ENCODE results near the gene C6orf120. TPM values are rescaled to one million over a fixed set of nuclear protein-coding genes. Genes with fewer than 3 reads are reported as not detected.

The C6orf120 gene
- total RNA-seq, 1 experiment from 2014 or later = 20.6 TPM

- no peak for TF ChIP-seq EZH2 (IDR thresholded peaks at IDR 0.05)
- no peak for TF ChIP-seq EZH2phosphoT487 (IDR thresholded peaks at IDR 0.05; ENCODE audit: borderline replicate concordance)
- TF ChIP-seq CTCF (IDR thresholded peaks at IDR 0.05 in 2 of 3, conservative IDR thresholded peaks at IDR 0.05 in 1 of 3; ENCODE audit: borderline replicate concordance in 1 of 3, insufficient read depth in 1 of 3, low read depth in 2 of 3, low read length in 2 of 3) = no peak
- Histone ChIP-seq H3K36me3 (ENCODE audit: control insufficient read depth in 1 of 2, insufficient read depth in 2 of 2, low read length in 2 of 2) (peaks cover 13 to 21% of the 10 kb centered on the region in 2 experiments; a peak in 2 of 4 replicates), H4K20me1 (ENCODE audit: insufficient read depth) (no peaks in the 10 kb centered on the region), H3K9me2 (ENCODE audit: insufficient read depth) (no peaks in the 10 kb centered on the region), H3K4me1 (ENCODE audit: control insufficient read depth in 1 of 2, insufficient read depth in 2 of 2, low read length in 2 of 2) (no peaks in the 10 kb centered on the region), H3K9ac (ENCODE audit: low read length) (no peak overlapping the region), H2AFZ (ENCODE audit: low read depth, low read length, poor library complexity, severe bottlenecking) (no peak overlapping the region), H3K27me3 (ENCODE audit: insufficient read depth, low read length) (no peaks in the 10 kb centered on the region), H3K4me3 (replicated peaks in 1 of 2; ENCODE audit: low read depth in 1 of 2, low read length in 2 of 2) (no peak overlapping the region), H3K4me2 (ENCODE audit: low read length) (no peak overlapping the region), H3K79me2 (ENCODE audit: insufficient read depth, low read length) (peaks cover 24% of the 10 kb centered on the region), H3K9me3 (ENCODE audit: control insufficient read depth in 1 of 2, insufficient read depth in 1 of 2, low read depth in 1 of 2, low read length in 2 of 2) (no peaks in the 10 kb centered on the region), H3K27ac (ENCODE audit: low read depth, low read length) (no peak overlapping the region)
- ChIA-PET POLR2A (interaction anchor here (0.9 kb wide), 1 partner anchor 13 kb away, joined by 3 read pairs; the partner anchor contains the start of genes C6orf120 and WDR27), CTCF (no interaction called here), RAD21 (ENCODE audit: low non-redundant PET in 1 of 2, low total read pairs in 2 of 2, uncharacterized antibody in 2 of 2, unreplicated experiment in 2 of 2) (no interaction called here)
- intact Hi-C loops (cut with micrococcal nuclease) = no loop called here
- ATAC-seq = no peak
- no peak for DNase-seq (ENCODE audit: low read depth, low spot score)
- BruUV-seq (replicated peaks) = no TSS peak
Measured at GRCh38 chr6:169714595-169714994, 12.7 kb downstream of the C6orf120 start.

GRCh38 chr6:169719117-169719516 lies 17.2 kb downstream of the C6orf120 start:
- intact Hi-C loops (cut with micrococcal nuclease) = no loop called here
- ATAC-seq (no peak), DNase-seq (ENCODE audit: low read depth, low spot score) (no peak)
- ChIA-PET POLR2A (no interaction called here), CTCF (no interaction called here), RAD21 (ENCODE audit: low non-redundant PET in 1 of 2, low total read pairs in 2 of 2, uncharacterized antibody in 2 of 2, unreplicated experiment in 2 of 2) (no interaction called here)
- H3K4me1 ChIP-seq (ENCODE audit: control insufficient read depth in 1 of 2, insufficient read depth in 2 of 2, low read length in 2 of 2) = peaks cover 9 to 15% of the 10 kb centered on the region in 2 experiments; a peak in 3 of 4 replicates
- H3K9me2 ChIP-seq (ENCODE audit: insufficient read depth) = no peaks in the 10 kb centered on the region
- H3K4me2 ChIP-seq (ENCODE audit: low read length) = no peak overlapping the region
- 0 out of 2 replicates have a peak, but pooled peaks cover 4% of the 10 kb centered on the region for H4K20me1 ChIP-seq (ENCODE audit: insufficient read depth)
- H3K36me3 ChIP-seq (ENCODE audit: control insufficient read depth in 1 of 2, insufficient read depth in 2 of 2, low read length in 2 of 2) = peaks cover 10 to 19% of the 10 kb centered on the region in 2 experiments; a peak in 2 of 4 replicates
- no peaks in the 10 kb centered on the region for H3K9me3 ChIP-seq (ENCODE audit: control insufficient read depth in 1 of 2, insufficient read depth in 1 of 2, low read depth in 1 of 2, low read length in 2 of 2)
- H3K79me2 ChIP-seq (ENCODE audit: insufficient read depth, low read length) = peaks cover 63% of the 10 kb centered on the region
- no peak overlapping the region for H3K9ac ChIP-seq (ENCODE audit: low read length)
- no TSS peak for BruUV-seq (replicated peaks)
- H3K27ac ChIP-seq (ENCODE audit: low read depth, low read length) = no peak overlapping the region
- H3K4me3 ChIP-seq (replicated peaks in 1 of 2; ENCODE audit: low read depth in 1 of 2, low read length in 2 of 2) = no peak overlapping the region
- no peaks in the 10 kb centered on the region for H3K27me3 ChIP-seq (ENCODE audit: insufficient read depth, low read length)
- H2AFZ ChIP-seq (ENCODE audit: low read depth, low read length, poor library complexity, severe bottlenecking) = no peak overlapping the region
- TF ChIP-seq SIN3A (IDR thresholded peaks at IDR 0.05; ENCODE audit: low read depth) = no peak
- no peak for TF ChIP-seq ELF1 (IDR thresholded peaks at IDR 0.05; ENCODE audit: borderline replicate concordance, low read depth)
- no peak for TF ChIP-seq REST (IDR thresholded peaks at IDR 0.05; ENCODE audit: low read depth)
- no peak for TF ChIP-seq CBX3 (IDR thresholded peaks at IDR 0.05; ENCODE audit: low read depth)
- no peak for TF ChIP-seq FOSL1 (IDR thresholded peaks at IDR 0.05; ENCODE audit: low read depth)
- no peak for TF ChIP-seq POLR2A (IDR thresholded peaks at IDR 0.05; ENCODE audit: borderline replicate concordance, extremely low read depth, insufficient read depth, insufficient read length)
- TF ChIP-seq CEBPB (IDR thresholded peaks at IDR 0.05; ENCODE audit: low read depth) = no peak
- TF ChIP-seq POLR2AphosphoS5 (IDR thresholded peaks at IDR 0.05; ENCODE audit: low read depth, low read length) = no peak
- no peak for TF ChIP-seq ZFX (IDR thresholded peaks at IDR 0.05)
- no peak for TF ChIP-seq JUND (IDR thresholded peaks at IDR 0.05)
- TF ChIP-seq EZH2phosphoT487 (IDR thresholded peaks at IDR 0.05; ENCODE audit: borderline replicate concordance) = no peak
- TF ChIP-seq RAD21 (IDR thresholded peaks at IDR 0.05; ENCODE audit: low read depth) = no peak
- TF ChIP-seq YY1 (IDR thresholded peaks at IDR 0.05; ENCODE audit: extremely low read depth, insufficient replicate concordance, low read depth, low read length) = no peak
- no peak for TF ChIP-seq MAX (IDR thresholded peaks at IDR 0.05)
- no peak for TF ChIP-seq SRF (IDR thresholded peaks at IDR 0.05; ENCODE audit: low read depth)
- no peak for TF ChIP-seq EGR1 (IDR thresholded peaks at IDR 0.05; ENCODE audit: low read depth)
